ENCODE data around the gene ARHGAP29.

GRCh38 chr1:94272388-94272787, 35.0 kb upstream of the ARHGAP29 start:
- TF ChIP-seq CTCF (IDR thresholded peaks at IDR 0.05) (no peak), POLR2A (IDR thresholded peaks at IDR 0.05) (no peak)

All from adrenal gland (tissue), 5 donors.